A549 treated with DMSO at 1 μM for 4 hours (cell line): Measurements from ENCODE around the gene FBN1. TPM values are rescaled to one million over a fixed set of nuclear protein-coding genes. Genes with fewer than 3 reads are reported as not detected.

Experiments
- total RNA-seq: library from RNA; stranded (reverse); fragments of 200-300 nt; extraction: Qiagen RNA extraction; gene quantifications from 5 replicates; pipeline ENCODE4 v1.2.3, GENCODE V29; 2022; ENCODE audit warnings: low read depth

Gene FBN1
- total RNA-seq, result 7.4 to 12.3 TPM (median 9.2 TPM) in 5 replicates

GRCh38 chr15:48645558-48646330, at the start of gene FBN1:
Gene FBN1, minus strand, starts transcription at chr15:48645709. Its CDS starts 940 bp downstream, at chr15:48644769.

Other genes with a start within 250 kb of the FBN1 start
- 3.4 to 10.5 TPM (median 4.9 TPM) in 5 replicates for gene CEP152, start 165.4 kb upstream of the FBN1 start, total RNA-seq
- 104 to 131 TPM (median 122 TPM) in 5 replicates for gene EID1, start 232.4 kb upstream of the FBN1 start, total RNA-seq